A673 (cell line): ENCODE data around the gene PLA2G4B.

Experiments
- CTCF ChIP-seq: fragments of 300-800, 200-600 bp; sonication (generic); conservative IDR thresholded peaks from 2 replicates; pipeline ENCODE4 v1.5.1; 2017; ENCODE audit warnings: low read depth, mild to moderate bottlenecking, antibody characterized with exemption, low read length, moderate library complexity, mixed read lengths
- EZH2 ChIP-seq: fragments of 200-600 bp; sonication (generic); IDR thresholded peaks from 2 replicates; pipeline ENCODE4 v1.6.1; 2017; ENCODE audit warnings: borderline replicate concordance, low read depth, mild to moderate bottlenecking, mixed read lengths, antibody characterized with exemption, low read length; ENCODE audit not compliant: poor library complexity, severe bottlenecking

- TF ChIP-seq EZH2 (no peak), CTCF (0 out of 2 replicates have a peak, but pooled peaks have one; percentile 14)
These were observed 11.3 kb upstream of the PLA2G4B start for GRCh38 chr15:41827290-41827879.
